ENCODE results near the gene DDX42.
A peak's percentile ranks its signal among the peaks of the same experiment; 100 is the strongest.

Gene DDX42

GRCh38 chr17:63775420-63775819 lies 1.4 kb downstream of the DDX42 start:
- peak overlapping the region; percentile 98 for H3K4me3 ChIP-seq (ENCODE audit: control insufficient read depth, low read depth, low read length)
- TF ChIP-seq CTCF (conservative IDR thresholded peaks at IDR 0.05; ENCODE audit: control insufficient read depth, insufficient read depth, low read depth, low read length), result no peak
- no peak for DNase-seq (ENCODE audit: low read depth)

- no peak for TF ChIP-seq CTCF (conservative IDR thresholded peaks at IDR 0.05; ENCODE audit: control insufficient read depth, insufficient read depth, low read depth, low read length)
- DNase-seq (ENCODE audit: low read depth), result peak; percentile 37
- no peak overlapping the region for H3K4me3 ChIP-seq (ENCODE audit: control insufficient read depth, low read depth, low read length)
Measured at GRCh38 chr17:63780507-63780906, 6.5 kb downstream of the DDX42 start.

GRCh38 chr17:63780928-63781327 lies 7.0 kb downstream of the DDX42 start:
- TF ChIP-seq CTCF (conservative IDR thresholded peaks at IDR 0.05; ENCODE audit: control insufficient read depth, insufficient read depth, low read depth, low read length), result no peak

GRCh38 chr17:63783522-63783921 lies 9.6 kb downstream of the DDX42 start:
- no peak for DNase-seq (ENCODE audit: low read depth)
- TF ChIP-seq CTCF (conservative IDR thresholded peaks at IDR 0.05; ENCODE audit: control insufficient read depth, insufficient read depth, low read depth, low read length), result no peak
- H3K4me3 ChIP-seq (ENCODE audit: control insufficient read depth, low read depth, low read length), result no peak overlapping the region

More at GRCh38 chr17:63780928-63781327, 7.0 kb downstream of the DDX42 start:
- H3K4me3 ChIP-seq (ENCODE audit: control insufficient read depth, low read depth, low read length), result no peak overlapping the region
- DNase-seq (ENCODE audit: low read depth), result no peak

- no peak for TF ChIP-seq CTCF (conservative IDR thresholded peaks at IDR 0.05; ENCODE audit: control insufficient read depth, insufficient read depth, low read depth, low read length)
- H3K4me3 ChIP-seq (ENCODE audit: control insufficient read depth, low read depth, low read length), result no peak overlapping the region
- peak; percentile 56 for DNase-seq (ENCODE audit: low read depth)
Measured at GRCh38 chr17:63785556-63785955, 11.6 kb downstream of the DDX42 start.

GRCh38 chr17:63786117-63786516 lies 12.1 kb downstream of the DDX42 start:
- no peak for TF ChIP-seq CTCF (conservative IDR thresholded peaks at IDR 0.05; ENCODE audit: control insufficient read depth, insufficient read depth, low read depth, low read length)
- H3K4me3 ChIP-seq (ENCODE audit: control insufficient read depth, low read depth, low read length), result no peak overlapping the region
- DNase-seq (ENCODE audit: low read depth), result no peak
